Stimulated activated memory B cell treated with anti-CD40 and anti-IgM and Interleukin-4, amounts not matched to agents 10 μg/mL and 1 μg/mL and 100 μg/mL, for 72 hours (primary cell): ENCODE results near the gene NR1H4.
"Not testable (repeated sequence)": the region's sequence is repeated elsewhere in the genome, so short reads cannot be mapped to it uniquely, and the experiment has no call there.

Experiments used
- ATAC-seq: fragments of 150-1000 bp; cut with Tn5 transposase; 2 replicates; pipeline ENCODE4 v1.10.0; 2021
- H3K27ac Mint-ChIP-seq: one replicate; pipeline ENCODE4 v1.8.0; 2022; ENCODE audit warnings: mild to moderate bottlenecking, mixed read lengths
- H3K27me3 Mint-ChIP-seq: one replicate; pipeline ENCODE4 v1.8.0; 2022; ENCODE audit warnings: mixed read lengths
- H3K36me3 Mint-ChIP-seq: one replicate; pipeline ENCODE4 v1.8.0; 2022; ENCODE audit warnings: mixed read lengths
- H3K4me1 Mint-ChIP-seq: one replicate; pipeline ENCODE4 v1.8.0; 2022; ENCODE audit warnings: mixed read lengths
- H3K4me3 Mint-ChIP-seq: one replicate; pipeline ENCODE4 v1.8.0; 2022; ENCODE audit warnings: mild to moderate bottlenecking, moderate library complexity, mixed read lengths
- H3K9me3 Mint-ChIP-seq: one replicate; pipeline ENCODE4 v1.8.0; 2022; ENCODE audit warnings: mixed read lengths

The NR1H4 gene

DNA sequence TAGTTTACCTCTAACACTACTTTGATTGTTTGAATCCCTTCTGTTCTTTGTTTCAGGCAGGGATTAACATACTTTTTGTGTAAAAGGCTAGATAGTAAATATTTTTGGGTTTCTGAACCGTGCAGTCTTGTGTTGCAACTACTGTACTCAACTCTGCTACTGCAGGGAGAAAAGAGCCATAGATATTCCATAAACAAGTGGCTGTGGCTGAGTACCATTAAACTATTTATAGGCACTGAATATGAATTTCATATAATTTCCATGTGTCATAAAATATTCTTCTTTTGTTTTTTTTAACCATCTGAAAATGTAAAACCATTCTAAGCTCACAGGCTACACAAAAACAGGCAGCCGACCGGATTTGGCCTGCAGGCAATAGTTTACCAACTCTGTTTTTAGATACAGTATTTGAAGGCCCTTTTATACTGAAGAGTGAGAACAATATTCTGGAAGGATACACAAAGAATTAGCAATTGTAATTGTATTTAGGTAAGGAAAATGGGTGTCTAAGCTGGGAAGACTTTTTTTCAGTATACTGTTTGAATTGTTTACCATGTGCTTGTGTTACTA is 15.7 kb downstream of the NR1H4 start:
- no peak for ATAC-seq
- H3K9me3 Mint-ChIP-seq = peaks cover 3% of the 10 kb centered on the region

DNA sequence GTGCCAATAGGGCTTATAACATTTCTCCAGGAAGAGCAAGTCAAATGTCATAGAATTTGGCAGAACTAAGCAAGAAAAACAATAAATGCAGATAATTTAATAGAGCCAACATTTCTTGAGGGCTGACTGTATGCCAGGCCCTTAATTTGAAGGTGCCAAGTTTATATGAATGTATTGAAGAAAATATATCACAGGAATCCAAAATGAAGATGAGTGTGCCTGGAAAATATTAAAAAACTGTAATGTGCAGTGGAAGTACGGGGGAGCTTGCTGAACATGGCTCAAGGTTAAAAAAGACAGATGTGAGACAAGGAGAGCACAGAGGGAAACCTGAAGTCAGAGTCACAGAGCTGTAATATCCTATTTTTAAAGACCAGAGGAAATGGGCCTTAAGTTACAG is 16.4 kb downstream of the NR1H4 start:
- no peak for ATAC-seq
- Mint-ChIP-seq H3K4me1 (no peaks in the 10 kb centered on the region), H3K27ac (no peak overlapping the region)

More for the DNA sequence above, 15.7 kb downstream of the NR1H4 start:
- Mint-ChIP-seq H3K27ac (no peak overlapping the region), H3K36me3 (no peaks in the 10 kb centered on the region), H3K4me3 (no peak overlapping the region), H3K27me3 (no peaks in the 10 kb centered on the region), H3K4me1 (no peaks in the 10 kb centered on the region)

DNA sequence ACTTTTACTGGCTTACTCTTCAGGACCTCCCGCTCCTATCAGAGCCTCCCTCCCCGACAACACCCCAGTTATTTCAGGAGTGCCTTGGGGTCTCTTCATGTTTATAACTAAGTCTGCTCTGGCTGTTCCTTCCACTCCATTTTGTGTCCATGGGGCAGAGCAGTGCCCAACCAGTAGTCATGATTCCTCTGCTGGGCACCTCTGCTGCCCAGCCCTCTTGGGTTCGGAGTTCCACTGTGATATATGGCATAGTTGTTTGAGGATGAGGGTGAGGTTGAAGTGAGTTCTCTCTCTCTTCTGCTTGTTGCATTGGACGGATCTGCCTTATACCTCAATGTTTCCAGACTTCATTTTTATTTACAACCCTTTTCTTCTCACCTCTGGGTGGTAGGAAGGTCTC is 17.4 kb downstream of the NR1H4 start:
- Mint-ChIP-seq H3K36me3 (no peaks in the 10 kb centered on the region), H3K4me1 (no peaks in the 10 kb centered on the region), H3K4me3 (no peak overlapping the region), H3K9me3 (peaks cover 3% of the 10 kb centered on the region), H3K27me3 (no peaks in the 10 kb centered on the region), H3K27ac (no peak overlapping the region)
- no peak for ATAC-seq

More for the DNA sequence above, 16.4 kb downstream of the NR1H4 start:
- Mint-ChIP-seq H3K27me3 (no peaks in the 10 kb centered on the region), H3K36me3 (no peaks in the 10 kb centered on the region), H3K4me3 (no peak overlapping the region), H3K9me3 (peaks cover 3% of the 10 kb centered on the region)

DNA sequence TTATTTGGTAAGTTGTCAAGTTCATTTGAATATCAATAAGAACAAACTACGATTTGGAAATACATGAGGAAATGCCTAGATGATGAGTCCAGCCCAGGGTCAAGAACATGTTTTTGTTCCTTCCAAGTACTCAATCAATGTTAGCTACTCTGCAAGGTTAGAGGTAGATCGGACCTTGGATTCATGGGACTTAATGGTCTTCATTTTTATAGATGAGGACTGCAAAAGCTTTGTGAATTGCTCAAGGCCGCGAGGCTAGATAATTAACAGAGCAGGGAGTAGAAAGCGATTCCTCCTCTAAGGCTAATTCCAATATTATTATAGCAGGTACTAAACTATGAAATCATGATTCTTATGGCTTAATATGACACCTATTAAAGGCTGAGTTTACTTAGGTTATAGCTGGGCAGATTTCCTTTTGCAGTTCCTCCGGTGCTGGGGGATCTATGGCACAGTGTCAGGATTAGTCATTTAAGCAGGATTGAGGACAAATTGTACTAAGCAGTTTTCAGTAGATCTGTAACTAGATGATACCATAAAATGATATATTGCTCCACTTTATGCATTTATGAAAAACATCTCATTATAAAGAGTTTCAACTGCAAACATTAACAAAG is 19.8 kb downstream of the NR1H4 start:
- no peak overlapping the region for H3K27ac Mint-ChIP-seq
- H3K4me3 Mint-ChIP-seq = no peak overlapping the region
- peaks cover 3% of the 10 kb centered on the region for H3K9me3 Mint-ChIP-seq
- no peak for ATAC-seq
- H3K27me3 Mint-ChIP-seq = no peaks in the 10 kb centered on the region
- H3K4me1 Mint-ChIP-seq = no peaks in the 10 kb centered on the region
- no peaks in the 10 kb centered on the region for H3K36me3 Mint-ChIP-seq

GRCh38 chr12:100494026-100494425 is 20.4 kb downstream of the NR1H4 start:
- H3K27ac Mint-ChIP-seq = no peak overlapping the region
- no peaks in the 10 kb centered on the region for H3K4me1 Mint-ChIP-seq
- H3K9me3 Mint-ChIP-seq = peaks cover 3% of the 10 kb centered on the region
- ATAC-seq = no peak
- H3K4me3 Mint-ChIP-seq = no peak overlapping the region
- no peaks in the 10 kb centered on the region for H3K27me3 Mint-ChIP-seq
- H3K36me3 Mint-ChIP-seq = no peaks in the 10 kb centered on the region

GRCh38 chr12:100494538-100494937 is 20.9 kb downstream of the NR1H4 start:
- Mint-ChIP-seq H3K9me3 (peaks cover 3% of the 10 kb centered on the region), H3K27me3 (no peaks in the 10 kb centered on the region), H3K4me1 (no peaks in the 10 kb centered on the region), H3K36me3 (no peaks in the 10 kb centered on the region), H3K27ac (no peak overlapping the region), H3K4me3 (no peak overlapping the region)
- no peak for ATAC-seq

GRCh38 chr12:100497105-100497795 is 23.6 kb downstream of the NR1H4 start:
- no peak overlapping the region for H3K27ac Mint-ChIP-seq
- no peak for ATAC-seq
- H3K9me3 Mint-ChIP-seq = no peaks in the 10 kb centered on the region
- H3K27me3 Mint-ChIP-seq = no peaks in the 10 kb centered on the region
- H3K4me3 Mint-ChIP-seq = no peak overlapping the region
- H3K4me1 Mint-ChIP-seq = no peaks in the 10 kb centered on the region
- no peaks in the 10 kb centered on the region for H3K36me3 Mint-ChIP-seq

GRCh38 chr12:100498141-100498540 is 24.5 kb downstream of the NR1H4 start:
- Mint-ChIP-seq H3K4me3 (no peak overlapping the region), H3K4me1 (no peaks in the 10 kb centered on the region), H3K27me3 (no peaks in the 10 kb centered on the region), H3K9me3 (no peaks in the 10 kb centered on the region), H3K27ac (no peak overlapping the region), H3K36me3 (no peaks in the 10 kb centered on the region)
- ATAC-seq = no peak

DNA sequence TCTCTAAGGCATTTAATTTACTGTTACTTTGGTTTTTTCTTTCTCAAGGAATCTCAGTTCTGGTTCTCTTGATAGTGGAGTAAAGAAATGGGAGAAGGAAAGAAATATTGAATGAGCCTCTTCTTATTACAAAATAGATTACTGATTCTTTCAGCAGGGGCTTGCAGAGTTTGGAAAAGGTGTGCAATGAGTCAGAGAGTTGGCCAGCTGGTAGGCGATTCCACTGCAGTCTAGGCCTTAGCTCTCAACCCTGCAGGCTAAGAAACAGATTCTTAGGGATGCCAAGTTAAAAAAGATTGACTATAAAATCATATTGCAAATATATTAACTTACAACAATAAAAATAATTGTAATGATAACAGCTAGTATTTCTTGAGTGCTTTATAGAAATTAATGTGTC is 25.8 kb downstream of the NR1H4 start:
- Mint-ChIP-seq H3K4me3 (no peak overlapping the region), H3K36me3 (no peaks in the 10 kb centered on the region), H3K9me3 (no peaks in the 10 kb centered on the region), H3K4me1 (no peaks in the 10 kb centered on the region), H3K27ac (no peak overlapping the region), H3K27me3 (no peaks in the 10 kb centered on the region)
- ATAC-seq = no peak

DNA sequence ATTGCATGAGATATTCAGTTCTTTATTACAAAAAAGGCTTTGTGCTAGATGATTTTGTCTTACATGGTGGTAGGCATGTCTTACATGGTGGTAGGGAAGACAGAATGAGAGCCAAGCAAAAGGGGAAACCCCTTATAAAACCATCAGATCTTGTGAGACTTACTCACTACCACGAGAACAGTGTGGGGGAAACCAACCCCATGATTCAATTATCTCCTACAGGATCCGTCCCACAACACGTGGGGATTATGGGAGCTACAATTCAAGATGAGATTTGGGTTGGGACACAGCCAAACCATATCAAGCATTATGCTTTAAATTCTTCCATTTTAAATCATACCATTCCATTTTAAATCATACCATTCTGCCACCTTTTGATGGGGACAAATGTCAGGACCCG is 29.1 kb downstream of the NR1H4 start:
- H3K9me3 Mint-ChIP-seq, H3K27me3 Mint-ChIP-seq, ATAC-seq, H3K27ac Mint-ChIP-seq, H3K4me1 Mint-ChIP-seq, H3K36me3 Mint-ChIP-seq, H3K4me3 Mint-ChIP-seq: not testable (repeated sequence)

- Mint-ChIP-seq H3K4me3 (no peak overlapping the region), H3K9me3 (no peaks in the 10 kb centered on the region), H3K27ac (no peak overlapping the region), H3K4me1 (no peaks in the 10 kb centered on the region), H3K36me3 (no peaks in the 10 kb centered on the region), H3K27me3 (no peaks in the 10 kb centered on the region)
- no peak for ATAC-seq
These were observed 29.6 kb downstream of the NR1H4 start for GRCh38 chr12:100503228-100503628.

DNA sequence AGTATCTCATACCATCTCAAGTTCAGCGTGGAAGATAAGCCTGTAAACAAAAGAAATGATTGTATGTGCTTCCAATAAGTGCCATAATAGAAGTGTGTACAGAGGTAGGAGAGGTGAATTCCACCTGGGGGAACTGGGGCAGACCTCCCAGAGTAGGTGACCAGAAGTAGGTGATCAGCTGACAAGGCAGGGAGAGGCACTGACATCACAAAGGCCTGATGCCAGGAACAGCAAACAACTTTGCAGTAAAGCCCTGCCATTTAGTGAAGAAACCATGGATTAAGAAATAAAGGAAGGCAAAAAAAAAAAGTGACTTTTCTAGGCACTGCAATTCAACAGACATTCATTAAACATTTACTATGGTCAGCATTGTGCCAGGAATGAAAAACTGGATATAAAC is 31.1 kb downstream of the NR1H4 start:
- Mint-ChIP-seq H3K27ac (no peak overlapping the region), H3K4me3 (no peak overlapping the region), H3K27me3 (no peaks in the 10 kb centered on the region), H3K4me1 (no peaks in the 10 kb centered on the region), H3K36me3 (no peaks in the 10 kb centered on the region), H3K9me3 (no peaks in the 10 kb centered on the region)
- ATAC-seq = no peak

DNA sequence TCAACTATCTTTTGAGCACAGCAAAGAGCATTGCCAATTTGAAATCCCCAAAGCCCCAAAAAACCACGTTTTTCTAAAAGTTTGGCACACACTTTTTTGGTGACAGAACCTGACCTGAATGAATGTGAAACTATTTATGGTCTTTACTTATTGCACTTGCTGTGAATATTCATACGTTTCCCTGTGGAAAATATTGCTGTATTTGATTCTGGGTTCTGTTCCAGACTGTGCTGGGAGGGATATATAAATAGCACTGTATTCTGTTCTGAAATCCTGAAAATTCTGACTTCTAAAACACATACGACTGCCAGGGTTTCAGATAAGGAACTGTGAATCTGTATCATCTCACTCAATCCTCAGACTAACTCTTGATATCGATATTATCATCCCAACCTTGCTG is 35.1 kb downstream of the NR1H4 start:
- no peaks in the 10 kb centered on the region for H3K9me3 Mint-ChIP-seq
- H3K27ac Mint-ChIP-seq = no peak overlapping the region
- no peaks in the 10 kb centered on the region for H3K27me3 Mint-ChIP-seq
- ATAC-seq = no peak
- H3K4me1 Mint-ChIP-seq = no peaks in the 10 kb centered on the region
- no peak overlapping the region for H3K4me3 Mint-ChIP-seq
- H3K36me3 Mint-ChIP-seq = no peaks in the 10 kb centered on the region

DNA sequence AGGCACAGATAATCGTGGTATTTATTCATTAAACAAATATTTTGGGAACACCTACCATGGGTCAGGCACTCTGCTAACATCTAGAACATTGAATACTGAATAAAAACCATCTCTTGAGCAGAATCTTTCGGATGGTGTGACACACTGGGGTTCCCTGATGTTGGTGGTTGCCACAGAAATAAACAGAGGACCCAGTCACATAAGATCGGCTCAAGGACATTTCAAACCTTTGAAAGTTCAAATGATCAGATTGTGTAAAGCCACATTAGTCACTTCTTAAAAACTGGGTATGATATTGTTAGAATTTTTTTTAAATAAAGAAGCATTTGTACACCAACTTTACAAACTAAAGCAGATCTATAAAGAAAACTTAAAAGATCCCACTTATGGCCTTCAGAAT is 39.0 kb downstream of the NR1H4 start:
- Mint-ChIP-seq H3K36me3 (no peaks in the 10 kb centered on the region), H3K4me1 (no peaks in the 10 kb centered on the region), H3K9me3 (no peaks in the 10 kb centered on the region), H3K27ac (no peak overlapping the region), H3K27me3 (peaks cover under 1% of the 10 kb centered on the region), H3K4me3 (no peak overlapping the region)
- ATAC-seq = no peak

GRCh38 chr12:100515968-100516367 is 42.3 kb downstream of the NR1H4 start:
- Mint-ChIP-seq H3K36me3 (no peaks in the 10 kb centered on the region), H3K27ac (no peak overlapping the region), H3K27me3 (peaks cover 9% of the 10 kb centered on the region), H3K9me3 (peaks cover 5% of the 10 kb centered on the region), H3K4me1 (no peaks in the 10 kb centered on the region), H3K4me3 (no peak overlapping the region)
- ATAC-seq = no peak

DNA sequence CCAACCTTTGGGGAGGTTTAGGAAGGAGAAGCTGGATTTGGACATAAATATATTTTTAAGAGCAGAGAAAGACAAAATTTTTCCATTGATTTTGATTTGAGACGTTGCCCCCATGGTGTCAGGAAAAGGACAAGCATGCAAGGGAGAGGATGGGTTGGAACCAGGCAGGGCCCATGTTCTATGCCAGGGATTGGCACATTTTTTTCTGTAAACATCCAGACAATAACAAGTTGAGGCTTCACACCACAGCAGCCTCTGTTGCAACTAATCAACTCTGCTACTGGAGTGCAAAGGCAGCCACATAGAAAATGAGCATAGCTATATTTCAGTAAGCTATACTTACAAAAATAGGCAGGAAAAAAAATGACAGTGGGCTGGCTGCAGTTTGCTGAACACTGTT is 44.7 kb downstream of the NR1H4 start:
- H3K4me3 Mint-ChIP-seq = no peak overlapping the region
- H3K27me3 Mint-ChIP-seq = peaks cover 17% of the 10 kb centered on the region
- H3K36me3 Mint-ChIP-seq = no peaks in the 10 kb centered on the region

More for the DNA sequence above, 44.7 kb downstream of the NR1H4 start:
- no peak for ATAC-seq
- Mint-ChIP-seq H3K27ac (no peak overlapping the region), H3K9me3 (peaks cover 8% of the 10 kb centered on the region), H3K4me1 (no peaks in the 10 kb centered on the region)
